SK-N-SH (cell line): Measurements from ENCODE around the gene RAVER2. TPM values are rescaled to one million over a fixed set of nuclear protein-coding genes. Genes with fewer than 3 reads are reported as not detected.
"Not testable (repeated sequence)": the region's sequence is repeated elsewhere in the genome, so short reads cannot be mapped to it uniquely, and the experiment has no call there.

Experiments
- CTCF ChIA-PET: fragments of 300-600, 350-600 bp; formaldehyde crosslinking; extraction: SDS; loops from one replicate; lab custom pipeline; 2021; lab: Yijun Ruan, JAX
- POLR2A ChIA-PET: fragments of 350-600 bp; sonication (Branson Sonifier 250); formaldehyde crosslinking; extraction: SDS; loops from one replicate; lab custom pipeline; 2020; ENCODE audit warnings: antibody characterized with exemption, inconsistent platforms; lab: Yijun Ruan, JAX
- DNase-seq: peaks from one replicate; pipeline ENCODE4 v3.0.0; 2012
- H2AFZ ChIP-seq: fragments of 200-600 bp; sonication (generic); 2 replicates; pipeline ENCODE4 v1.8.1; 2016; ENCODE audit warnings: antibody characterized with exemption, mild to moderate bottlenecking, low read depth
- H3F3A ChIP-seq: fragments of 200-600 bp; sonication (generic); replicated peaks from 2 replicates; pipeline ENCODE3; 2016; ENCODE audit warnings: antibody characterized with exemption, mild to moderate bottlenecking; ENCODE audit not compliant: insufficient read depth
- H3K27ac ChIP-seq, 2 experiments: fragments of 200-500 bp in 1 of 2; fragments of 200-600 bp in 1 of 2; sonication (Bioruptor generic) in 1 of 2; sonication (generic), shearing (Covaris generic) in 1 of 2; 2 replicates each; pipeline versions ENCODE4 v1.5.1 to v1.6.1; 2014 to 2016; ENCODE audit warnings: low read depth in 2 of 2, inconsistent platforms in 1 of 2, low read length in 1 of 2, mild to moderate bottlenecking in 1 of 2, mixed read lengths in 1 of 2
- H3K27me3 ChIP-seq: fragments of 200-600 bp; sonication (generic), shearing (Covaris generic); 2 replicates; pipeline ENCODE4 v1.6.1; 2016; ENCODE audit warnings: mixed run types; ENCODE audit not compliant: insufficient read depth
- H3K36me3 ChIP-seq, 2 experiments: fragments of 200-500 bp in 1 of 2; fragments of 200-600 bp in 1 of 2; sonication (Bioruptor generic) in 1 of 2; sonication (generic) in 1 of 2; replicated peaks in 1 of 2; 2 replicates each; pipeline versions ENCODE3 to v1.5.1; 2014 to 2016; ENCODE audit warnings: low read length in 1 of 2, mild to moderate bottlenecking in 1 of 2; ENCODE audit not compliant: insufficient read depth in 2 of 2, control insufficient read depth in 1 of 2
- H3K4me1 ChIP-seq, 2 experiments: fragments of 200-500 bp in 1 of 2; fragments of 200-600 bp in 1 of 2; sonication (Bioruptor generic) in 1 of 2; sonication (generic), shearing (Covaris generic) in 1 of 2; 2 replicates each; pipeline versions ENCODE4 v1.5.1 to v1.6.1; 2014 to 2016; ENCODE audit warnings: low read depth in 1 of 2, low read length in 1 of 2, mixed run types in 1 of 2; ENCODE audit not compliant: insufficient read depth in 2 of 2, control insufficient read depth in 1 of 2
- H3K4me2 ChIP-seq: fragments of 200-600 bp; sonication (generic), shearing (Covaris generic); 2 replicates; pipeline ENCODE4 v1.6.1; 2017; ENCODE audit warnings: mixed run types
- H3K4me3 ChIP-seq, 2 experiments: fragments of 200-500 bp in 1 of 2; fragments of 200-600 bp in 1 of 2; sonication (Bioruptor generic) in 1 of 2; sonication (generic), shearing (Covaris generic) in 1 of 2; 2 replicates each; pipeline versions ENCODE4 v1.5.1 to v1.8.1; 2014 to 2016; ENCODE audit warnings: low read depth in 2 of 2, inconsistent platforms in 1 of 2, low read length in 1 of 2, mild to moderate bottlenecking in 1 of 2, mixed read lengths in 1 of 2, moderate library complexity in 1 of 2
- H3K79me2 ChIP-seq: fragments of 200-600 bp; sonication (generic); 2 replicates; pipeline ENCODE4 v1.8.1; 2017; ENCODE audit warnings: mild to moderate bottlenecking; ENCODE audit not compliant: insufficient read depth
- H3K9ac ChIP-seq: fragments of 200-600 bp; sonication (generic); 2 replicates; pipeline ENCODE4 v1.6.1; 2017; ENCODE audit warnings: mixed run types
- H3K9me2 ChIP-seq: fragments of 200-600 bp; sonication (generic); 2 replicates; pipeline ENCODE4 v1.6.1; 2017; ENCODE audit warnings: mixed run types
- H3K9me3 ChIP-seq: fragments of 200-600 bp; sonication (generic); 2 replicates; pipeline ENCODE4 v1.6.1; 2017; ENCODE audit warnings: mixed run types, mild to moderate bottlenecking, moderate library complexity
- H4K20me1 ChIP-seq: fragments of 200-600 bp; sonication (generic); 2 replicates; pipeline ENCODE4 v1.6.1; 2017; ENCODE audit warnings: mild to moderate bottlenecking, mixed run types; ENCODE audit not compliant: insufficient read depth
- CHD2 ChIP-seq: fragments of 150-350 bp; IDR thresholded peaks from 2 replicates; pipeline ENCODE4 v1.6.1; 2018; ENCODE audit warnings: low read length; ENCODE audit not compliant: partially characterized antibody
- CTCF ChIP-seq: fragments of 200-600 bp; sonication (generic); IDR thresholded peaks from 2 replicates; pipeline ENCODE4 v1.6.1; 2017; ENCODE audit warnings: antibody characterized with exemption, mild to moderate bottlenecking, moderate library complexity
- ELF1 ChIP-seq: IDR thresholded peaks from 2 replicates; pipeline ENCODE4 v1.4.0; 2012
- FOXJ3 ChIP-seq: sonication (generic); formaldehyde crosslinking; IDR thresholded peaks from 2 replicates; pipeline ENCODE4 v1.5.1; 2020; ENCODE audit warnings: mild to moderate bottlenecking, missing genetic modification reagents
- GATA2 ChIP-seq: sonication (generic); formaldehyde crosslinking; IDR thresholded peaks from 2 replicates; pipeline ENCODE4 v1.5.0; 2020; ENCODE audit warnings: mild to moderate bottlenecking, missing genetic modification reagents
- IRF3 ChIP-seq: fragments of 150-350 bp; IDR thresholded peaks from 2 replicates; pipeline ENCODE4 v1.6.1; 2016; ENCODE audit warnings: mild to moderate bottlenecking, low read depth, low read length
- JUND ChIP-seq: IDR thresholded peaks from 2 replicates; pipeline ENCODE4 v1.4.0; 2012
- MAX ChIP-seq: IDR thresholded peaks from 2 replicates; pipeline ENCODE4 v1.4.0; 2012; ENCODE audit warnings: low read depth
- MEF2A ChIP-seq: IDR thresholded peaks from 2 replicates; pipeline ENCODE4 v1.4.0; 2012; ENCODE audit warnings: low read depth, borderline replicate concordance
- MXI1 ChIP-seq: IDR thresholded peaks from 2 replicates; pipeline ENCODE4 v1.6.1; 2012; ENCODE audit warnings: mild to moderate bottlenecking, low read depth, low read length, improper control_type of control experiment
- NFIC ChIP-seq: IDR thresholded peaks from 2 replicates; pipeline ENCODE4 v1.4.0; 2012; ENCODE audit warnings: borderline replicate concordance
- NRF1 ChIP-seq: IDR thresholded peaks from 2 replicates; pipeline ENCODE4 v1.6.1; 2012; ENCODE audit warnings: low read depth, mild to moderate bottlenecking, low read length
- PBX3 ChIP-seq: IDR thresholded peaks from 2 replicates; pipeline ENCODE4; 2012
- RAD21 ChIP-seq: IDR thresholded peaks from 2 replicates; pipeline ENCODE4 v1.6.1; 2012; ENCODE audit warnings: mild to moderate bottlenecking, low read length
- RFX5 ChIP-seq: IDR thresholded peaks from 2 replicates; pipeline ENCODE4 v1.6.1; 2012; ENCODE audit warnings: mild to moderate bottlenecking, improper control_type of control experiment, low read length
- RXRA ChIP-seq: IDR thresholded peaks from 2 replicates; pipeline ENCODE4 v1.4.0; 2012; ENCODE audit warnings: low read depth, mild to moderate bottlenecking, borderline replicate concordance
- SIN3A ChIP-seq: IDR thresholded peaks from 2 replicates; pipeline ENCODE4 v1.6.1; 2012; ENCODE audit warnings: low read depth, mild to moderate bottlenecking, low read length, moderate library complexity, borderline replicate concordance
- SMC3 ChIP-seq: IDR thresholded peaks from 2 replicates; pipeline ENCODE4 v1.6.1; 2012; ENCODE audit warnings: low read depth, low read length, improper control_type of control experiment
- TCF12 ChIP-seq: IDR thresholded peaks from 2 replicates; pipeline ENCODE4 v1.4.0; 2012
- TEAD4 ChIP-seq: IDR thresholded peaks from 2 replicates; pipeline ENCODE4 v1.4.0; 2012; ENCODE audit warnings: mild to moderate bottlenecking, borderline replicate concordance; ENCODE audit not compliant: insufficient read depth
- ZBTB33 ChIP-seq: IDR thresholded peaks from 2 replicates; pipeline ENCODE4 v1.4.0; 2012; ENCODE audit warnings: low read depth, borderline replicate concordance
- WGBS: methylation state at CpG from one replicate; pipeline ENCODE4 v1.1.6; 2017; ENCODE audit warnings: low lambda C conversion rate; 5-methylcytosine and 5-hydroxymethylcytosine counted together
- polyA plus RNA-seq, 3 experiments: library from polyadenylated mRNA; depleted of rRNA; stranded (reverse); fragments of >200 nt; gene quantifications; 2 replicates each; pipeline ENCODE4 v1.2.3, GENCODE V29; 2012

Gene RAVER2
- polyA plus RNA-seq, 1 of the 3 experiments (the other 2 are of a cell fraction) = 7.3 TPM

GRCh38 chr1:64769971-64770370 lies 25.1 kb downstream of the RAVER2 start (continued):
- no peak for TF ChIP-seq ZBTB33
- TF ChIP-seq NFIC = no peak
- TF ChIP-seq CHD2 = no peak
- TF ChIP-seq IRF3 = no peak
- TF ChIP-seq TCF12 = no peak
- TF ChIP-seq CTCF = no peak
- no peak for TF ChIP-seq MEF2A
- TF ChIP-seq SIN3A = no peak
- no peak for TF ChIP-seq RFX5

GRCh38 chr1:64773306-64773705 lies 28.4 kb downstream of the RAVER2 start:
- H2AFZ ChIP-seq, H3K27ac ChIP-seq, H3K9me3 ChIP-seq, H3K27me3 ChIP-seq, H3K4me1 ChIP-seq, H3K79me2 ChIP-seq, CTCF ChIA-PET, H3K4me3 ChIP-seq, POLR2A ChIA-PET, H3F3A ChIP-seq, H4K20me1 ChIP-seq, H3K4me2 ChIP-seq, H3K9me2 ChIP-seq, H3K9ac ChIP-seq, DNase-seq: not testable (repeated sequence)
- 95% methylated on average over 3 of the region's 3 CpGs for WGBS
- peaks cover 15 to 21% of the 10 kb centered on the region in 2 experiments for H3K36me3 ChIP-seq

GRCh38 chr1:64775113-64775512 lies 30.2 kb downstream of the RAVER2 start:
- peaks cover 8 to 15% of the 10 kb centered on the region in 2 experiments for H3K36me3 ChIP-seq
- H3K4me1 ChIP-seq = no peaks in the 10 kb centered on the region
- H3K27me3 ChIP-seq = no peaks in the 10 kb centered on the region
- no peaks in the 10 kb centered on the region for H3K79me2 ChIP-seq
- WGBS = 95% methylated on average over 3 of the region's 3 CpGs
- no peak for DNase-seq
- H3K9me2 ChIP-seq = no peaks in the 10 kb centered on the region
- ChIA-PET POLR2A (no interaction called here), CTCF (no interaction called here)
- H4K20me1 ChIP-seq = no peaks in the 10 kb centered on the region
- no peak overlapping the region for H3K4me2 ChIP-seq
- no peaks in the 10 kb centered on the region for H3K9me3 ChIP-seq
- H3K9ac ChIP-seq = no peak overlapping the region
- H3K27ac ChIP-seq = no peak overlapping the region
- no peak overlapping the region for H3K4me3 ChIP-seq
- H3F3A ChIP-seq = no peaks in the 10 kb centered on the region
- H2AFZ ChIP-seq = no peak overlapping the region
- no peak for TF ChIP-seq RXRA
- TF ChIP-seq SMC3 = no peak
- no peak for TF ChIP-seq TEAD4
- TF ChIP-seq MEF2A = no peak
- no peak for TF ChIP-seq RAD21
- no peak for TF ChIP-seq JUND
- no peak for TF ChIP-seq MXI1
- TF ChIP-seq PBX3 = no peak
- TF ChIP-seq FOXJ3 (CRISPR knock-in tag) = no peak
- no peak for TF ChIP-seq MAX
- TF ChIP-seq NRF1 = no peak
- TF ChIP-seq GATA2 (CRISPR knock-in tag) = no peak
- no peak for TF ChIP-seq TCF12
- TF ChIP-seq ELF1 = no peak
